OCI-LY1 (cell line): Measurements from ENCODE around the gene EHF.

ENCODE experiments used
- H2AFZ ChIP-seq: fragments of 200-600 bp; sonication (generic), shearing (Covaris generic); 2 replicates; pipeline ENCODE4 v1.6.0; 2014; ENCODE audit warnings: antibody characterized with exemption, mild to moderate bottlenecking, low read length
- H3F3A ChIP-seq: fragments of 200-600 bp; sonication (generic), shearing (Covaris generic); 2 replicates; pipeline ENCODE4 v1.6.0; 2014; ENCODE audit warnings: mild to moderate bottlenecking, antibody characterized with exemption, low read length, moderate library complexity; ENCODE audit not compliant: insufficient read depth
- H3K27ac ChIP-seq: fragments of 200-600 bp; sonication (generic); 2 replicates; pipeline ENCODE4 v1.5.1; 2014; ENCODE audit warnings: low read length, mixed run types, mild to moderate bottlenecking, low read depth; ENCODE audit not compliant: poor library complexity, severe bottlenecking
- H3K27me3 ChIP-seq: fragments of 200-600 bp; sonication (generic); 2 replicates; pipeline ENCODE4 v1.6.0; 2014; ENCODE audit warnings: antibody characterized with exemption, mild to moderate bottlenecking, low read length, moderate library complexity; ENCODE audit not compliant: insufficient read depth
- H3K36me3 ChIP-seq: fragments of 200-600 bp; sonication (generic); 2 replicates; pipeline ENCODE4 v1.6.1; 2014; ENCODE audit warnings: mild to moderate bottlenecking, antibody characterized with exemption, low read length, moderate library complexity, mixed read lengths; ENCODE audit not compliant: insufficient read depth
- H3K4me1 ChIP-seq: fragments of 200-600 bp; sonication (generic); 2 replicates; pipeline ENCODE4 v1.5.1; 2014; ENCODE audit warnings: mild to moderate bottlenecking, low read length, moderate library complexity; ENCODE audit not compliant: insufficient read depth, severe bottlenecking
- H3K4me2 ChIP-seq: fragments of 200-600 bp; sonication (generic), shearing (Covaris generic); 2 replicates; pipeline ENCODE4 v1.6.1; 2014; ENCODE audit warnings: low read length
- H3K4me3 ChIP-seq: fragments of 200-600 bp; sonication (generic); 2 replicates; pipeline ENCODE4 v1.5.1; 2014; ENCODE audit warnings: low read length, low read depth, mild to moderate bottlenecking, mixed read lengths; ENCODE audit not compliant: poor library complexity, severe bottlenecking
- H3K79me2 ChIP-seq: fragments of 200-600 bp; shearing (Covaris generic); 2 replicates; pipeline ENCODE4 v1.6.1; 2016; ENCODE audit warnings: mixed run types, low read length, mixed read lengths; ENCODE audit not compliant: insufficient read depth
- H3K9ac ChIP-seq: fragments of 200-600 bp; sonication (generic), shearing (Covaris generic); 2 replicates; pipeline ENCODE4 v1.6.1; 2014; ENCODE audit warnings: mild to moderate bottlenecking, low read length, mixed read lengths
- H3K9me2 ChIP-seq: fragments of 200-600 bp; sonication (generic), shearing (Covaris generic); 2 replicates; pipeline ENCODE4 v1.6.1; 2014; ENCODE audit warnings: low read depth, mild to moderate bottlenecking, low read length, mixed read lengths
- H3K9me3 ChIP-seq: fragments of 200-600 bp; shearing (Covaris generic); 2 replicates; pipeline ENCODE4 v1.6.1; 2014; ENCODE audit warnings: low read length, mixed read lengths
- H4K20me1 ChIP-seq: fragments of 200-600 bp; sonication (generic), shearing (Covaris generic); 2 replicates; pipeline ENCODE4 v1.6.0; 2016; ENCODE audit warnings: mild to moderate bottlenecking, low read length; ENCODE audit not compliant: insufficient read depth
- EZH2 ChIP-seq: fragments of 200-600 bp; sonication (generic), shearing (Covaris generic); IDR thresholded peaks from 2 replicates; pipeline ENCODE4 v1.8.0; 2017; ENCODE audit warnings: borderline replicate concordance, mixed run types, mild to moderate bottlenecking, antibody characterized with exemption, low read length, moderate library complexity, mixed read lengths
- TF ChIP-seq, protein P1 (sequence below): fragments of 200-600 bp; sonication (generic), shearing (Covaris generic); IDR thresholded peaks from 2 replicates; pipeline ENCODE4 v1.5.1; 2017; ENCODE audit warnings: mild to moderate bottlenecking, antibody characterized with exemption, low read length, moderate library complexity, mixed read lengths

The EHF gene

DNA sequence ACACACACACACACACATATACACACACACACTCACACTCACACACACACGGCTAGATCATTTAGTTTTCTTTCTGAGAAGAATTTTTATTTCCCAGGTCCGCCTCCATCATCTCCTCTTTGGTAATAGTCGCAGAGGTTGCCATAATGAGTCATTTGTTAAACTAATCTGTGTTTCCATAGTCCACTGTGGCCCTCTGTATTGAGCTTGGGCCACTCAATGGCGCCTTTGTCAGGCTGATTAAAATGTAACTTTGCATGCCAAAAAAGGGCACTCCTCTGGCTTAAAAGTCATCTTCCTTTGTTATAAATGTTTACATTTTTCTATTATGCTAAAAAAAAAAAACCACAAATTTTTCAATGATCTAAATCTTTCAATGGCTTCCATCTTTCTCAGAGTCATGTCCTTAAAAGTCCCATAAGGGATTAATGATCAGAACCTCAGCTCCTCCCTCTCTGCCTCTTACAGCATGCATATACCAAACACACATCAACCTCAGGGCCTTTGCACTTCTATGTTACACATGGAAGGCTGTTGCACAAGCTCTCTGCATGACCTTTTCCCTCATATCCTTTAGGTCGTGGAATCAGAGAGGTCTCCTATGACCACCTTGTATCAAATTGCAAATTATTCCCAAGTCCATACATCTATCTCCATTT, 35.3 kb downstream of the EHF start:
- Histone ChIP-seq H3K4me1 (no peaks in the 10 kb centered on the region), H3F3A (no peaks in the 10 kb centered on the region), H3K9me2 (no peaks in the 10 kb centered on the region), H3K36me3 (no peaks in the 10 kb centered on the region), H4K20me1 (no peaks in the 10 kb centered on the region), H2AFZ (no peak overlapping the region), H3K9me3 (no peaks in the 10 kb centered on the region), H3K9ac (no peak overlapping the region), H3K4me2 (no peak overlapping the region), H3K79me2 (no peaks in the 10 kb centered on the region), H3K4me3 (no peak overlapping the region), H3K27ac (no peak overlapping the region), H3K27me3 (no peaks in the 10 kb centered on the region)
- TF ChIP-seq EZH2: no peak
- TF ChIP-seq, protein P1, sequence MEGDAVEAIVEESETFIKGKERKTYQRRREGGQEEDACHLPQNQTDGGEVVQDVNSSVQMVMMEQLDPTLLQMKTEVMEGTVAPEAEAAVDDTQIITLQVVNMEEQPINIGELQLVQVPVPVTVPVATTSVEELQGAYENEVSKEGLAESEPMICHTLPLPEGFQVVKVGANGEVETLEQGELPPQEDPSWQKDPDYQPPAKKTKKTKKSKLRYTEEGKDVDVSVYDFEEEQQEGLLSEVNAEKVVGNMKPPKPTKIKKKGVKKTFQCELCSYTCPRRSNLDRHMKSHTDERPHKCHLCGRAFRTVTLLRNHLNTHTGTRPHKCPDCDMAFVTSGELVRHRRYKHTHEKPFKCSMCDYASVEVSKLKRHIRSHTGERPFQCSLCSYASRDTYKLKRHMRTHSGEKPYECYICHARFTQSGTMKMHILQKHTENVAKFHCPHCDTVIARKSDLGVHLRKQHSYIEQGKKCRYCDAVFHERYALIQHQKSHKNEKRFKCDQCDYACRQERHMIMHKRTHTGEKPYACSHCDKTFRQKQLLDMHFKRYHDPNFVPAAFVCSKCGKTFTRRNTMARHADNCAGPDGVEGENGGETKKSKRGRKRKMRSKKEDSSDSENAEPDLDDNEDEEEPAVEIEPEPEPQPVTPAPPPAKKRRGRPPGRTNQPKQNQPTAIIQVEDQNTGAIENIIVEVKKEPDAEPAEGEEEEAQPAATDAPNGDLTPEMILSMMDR: no peak

DNA sequence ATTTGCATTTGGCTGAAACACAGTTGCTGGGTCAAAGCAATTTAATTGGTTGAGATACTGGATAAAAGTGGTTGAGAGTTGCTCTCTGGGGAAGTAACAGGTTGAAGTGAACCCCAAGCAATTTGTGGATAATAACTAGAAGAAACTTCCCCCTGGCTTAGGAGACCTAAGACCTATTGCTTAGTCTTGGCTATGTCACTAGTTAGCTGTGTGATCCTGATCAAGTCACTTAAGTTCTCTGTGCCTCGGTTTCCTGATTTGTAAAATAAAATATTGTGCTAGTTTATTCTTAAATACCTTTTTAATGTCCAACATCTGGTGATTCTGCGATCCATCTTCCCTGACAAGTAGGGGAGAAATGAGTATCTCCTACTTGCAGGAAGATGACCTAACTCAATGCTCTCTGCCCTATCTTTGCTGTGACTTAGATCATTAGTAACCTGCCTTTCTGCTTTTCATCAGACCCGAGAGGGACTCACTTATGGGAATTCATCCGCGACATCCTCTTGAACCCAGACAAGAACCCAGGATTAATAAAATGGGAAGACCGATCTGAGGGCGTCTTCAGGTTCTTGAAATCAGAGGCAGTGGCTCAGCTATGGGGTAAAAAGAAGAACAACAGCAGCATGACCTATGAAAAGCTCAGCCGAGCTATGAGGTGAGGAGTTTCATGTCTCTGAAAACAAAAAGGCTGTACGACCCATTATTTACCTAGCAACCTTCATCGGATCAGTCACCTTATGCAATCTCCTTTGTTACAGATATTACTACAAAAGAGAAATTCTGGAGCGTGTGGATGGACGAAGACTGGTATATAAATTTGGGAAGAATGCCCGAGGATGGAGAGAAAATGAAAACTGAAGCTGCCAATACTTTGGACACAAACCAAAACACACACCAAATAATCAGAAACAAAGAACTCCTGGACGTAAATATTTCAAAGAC, 37.5 kb downstream of the EHF start:
- Histone ChIP-seq H3F3A (no peaks in the 10 kb centered on the region), H3K4me1 (no peaks in the 10 kb centered on the region), H3K9me2 (no peaks in the 10 kb centered on the region), H2AFZ (no peak overlapping the region), H3K36me3 (no peaks in the 10 kb centered on the region), H3K4me2 (no peak overlapping the region), H3K27me3 (no peaks in the 10 kb centered on the region), H3K79me2 (no peaks in the 10 kb centered on the region), H3K9ac (no peak overlapping the region), H3K27ac (no peak overlapping the region), H3K9me3 (no peaks in the 10 kb centered on the region), H4K20me1 (no peaks in the 10 kb centered on the region), H3K4me3 (no peak overlapping the region)
- TF ChIP-seq EZH2: no peak

DNA sequence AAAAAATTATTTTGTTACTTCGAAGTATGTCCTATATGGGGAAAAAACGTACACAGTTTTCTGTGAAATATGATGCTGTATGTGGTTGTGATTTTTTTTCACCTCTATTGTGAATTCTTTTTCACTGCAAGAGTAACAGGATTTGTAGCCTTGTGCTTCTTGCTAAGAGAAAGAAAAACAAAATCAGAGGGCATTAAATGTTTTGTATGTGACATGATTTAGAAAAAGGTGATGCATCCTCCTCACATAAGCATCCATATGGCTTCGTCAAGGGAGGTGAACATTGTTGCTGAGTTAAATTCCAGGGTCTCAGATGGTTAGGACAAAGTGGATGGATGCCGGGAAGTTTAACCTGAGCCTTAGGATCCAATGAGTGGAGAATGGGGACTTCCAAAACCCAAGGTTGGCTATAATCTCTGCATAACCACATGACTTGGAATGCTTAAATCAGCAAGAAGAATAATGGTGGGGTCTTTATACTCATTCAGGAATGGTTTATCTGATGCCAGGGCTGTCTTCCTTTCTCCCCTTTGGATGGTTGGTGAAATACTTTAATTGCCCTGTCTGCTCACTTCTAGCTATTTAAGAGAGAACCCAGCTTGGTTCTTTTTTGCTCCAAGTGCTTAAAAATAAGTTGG, 38.3 kb downstream of the EHF start:
- Histone ChIP-seq H3K36me3 (no peaks in the 10 kb centered on the region), H3K9me2 (no peaks in the 10 kb centered on the region), H3K27ac (no peak overlapping the region), H4K20me1 (no peaks in the 10 kb centered on the region), H3K4me2 (no peak overlapping the region), H3F3A (no peaks in the 10 kb centered on the region), H3K9me3 (no peaks in the 10 kb centered on the region), H2AFZ (no peak overlapping the region), H3K79me2 (no peaks in the 10 kb centered on the region), H3K9ac (no peak overlapping the region), H3K4me1 (no peaks in the 10 kb centered on the region), H3K4me3 (no peak overlapping the region), H3K27me3 (no peaks in the 10 kb centered on the region)
- TF ChIP-seq, protein P1: no peak
- TF ChIP-seq EZH2: no peak
